ELF-1 (cell line): Measurements from ENCODE around the gene GORASP1.

Source experiments
- DNase-seq: peaks from one replicate; pipeline ENCODE4 v3.0.0-alpha.2; 2016; ENCODE audit warnings: low read depth, low spot score

Gene GORASP1

DNA sequence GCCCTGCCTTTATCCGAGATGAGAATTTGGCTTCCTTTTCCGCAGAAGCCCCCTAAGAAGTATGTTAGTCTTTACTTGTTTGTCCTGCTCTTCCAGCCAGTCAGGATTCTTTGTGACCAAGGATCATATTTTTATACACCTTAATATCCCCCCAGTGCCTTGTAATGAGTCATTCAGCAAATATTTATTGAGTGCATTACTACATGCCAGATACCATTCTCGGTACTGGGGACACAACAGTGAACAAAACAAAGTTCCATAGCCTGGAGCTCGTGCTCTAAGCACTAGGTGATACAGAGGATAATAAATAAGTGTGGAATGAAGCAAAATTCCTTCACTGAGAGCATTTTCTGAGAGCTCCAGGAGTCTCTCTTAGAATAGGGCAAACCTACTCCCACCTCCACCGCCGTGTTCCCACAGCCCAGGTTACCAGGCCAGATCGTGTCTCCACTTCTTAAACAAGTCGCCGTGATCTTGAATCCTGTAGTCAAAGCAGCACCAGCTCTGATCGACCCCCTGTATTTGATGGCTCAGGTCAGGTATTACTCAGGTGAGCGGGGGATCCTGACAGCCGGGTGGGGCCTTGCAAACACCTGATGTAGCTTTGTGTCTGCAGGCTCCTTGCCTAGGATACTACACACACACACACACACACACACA, 18.5 kb upstream of the GORASP1 start:
- no peak for DNase-seq

DNA sequence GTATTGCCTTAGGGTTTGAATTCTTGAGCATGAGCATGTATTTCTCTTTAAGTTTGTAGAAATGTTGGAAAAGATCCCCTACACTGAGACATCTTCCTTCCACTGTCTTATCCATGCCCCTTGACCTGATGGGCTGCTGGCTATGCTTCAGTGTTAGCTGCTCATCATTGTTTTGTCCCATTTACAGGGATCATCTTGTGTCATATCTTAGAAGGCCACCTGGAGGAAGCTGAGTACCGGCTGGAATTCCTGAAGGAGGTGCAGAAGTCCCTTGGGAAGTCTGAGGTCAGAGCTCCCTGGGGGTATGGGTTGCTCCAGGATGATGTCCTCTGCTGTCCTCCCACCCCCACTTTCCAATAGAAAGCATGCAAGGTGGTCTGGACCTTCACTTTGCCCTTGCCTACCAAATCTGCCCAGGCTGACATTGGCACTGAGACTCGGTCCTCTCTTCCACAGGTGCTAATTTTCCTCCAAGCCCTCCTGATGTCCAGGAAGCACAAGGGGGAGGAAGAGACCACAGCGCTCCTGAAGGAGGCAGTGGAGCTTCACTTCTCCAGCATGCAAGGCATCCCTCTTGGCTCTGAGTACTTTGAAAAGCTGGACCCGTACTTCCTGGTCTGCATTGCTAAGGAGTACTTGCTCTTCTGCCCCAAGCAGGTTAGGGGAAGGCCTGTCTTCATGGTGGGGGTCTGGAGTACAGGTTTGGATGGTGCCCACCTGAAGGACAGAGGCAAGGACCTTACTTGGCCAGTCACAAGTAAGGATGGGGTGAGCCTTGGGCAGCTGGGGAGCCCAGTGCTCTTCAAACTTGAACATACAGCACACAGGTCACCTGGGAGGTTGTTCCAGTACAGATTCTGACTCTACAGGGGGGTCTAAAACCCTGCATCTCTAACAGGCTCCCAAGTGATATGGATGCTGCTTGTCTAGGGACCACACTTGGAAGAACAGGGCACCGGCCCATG, 17.7 kb upstream of the GORASP1 start:
- peak; percentile 71 for DNase-seq

DNA sequence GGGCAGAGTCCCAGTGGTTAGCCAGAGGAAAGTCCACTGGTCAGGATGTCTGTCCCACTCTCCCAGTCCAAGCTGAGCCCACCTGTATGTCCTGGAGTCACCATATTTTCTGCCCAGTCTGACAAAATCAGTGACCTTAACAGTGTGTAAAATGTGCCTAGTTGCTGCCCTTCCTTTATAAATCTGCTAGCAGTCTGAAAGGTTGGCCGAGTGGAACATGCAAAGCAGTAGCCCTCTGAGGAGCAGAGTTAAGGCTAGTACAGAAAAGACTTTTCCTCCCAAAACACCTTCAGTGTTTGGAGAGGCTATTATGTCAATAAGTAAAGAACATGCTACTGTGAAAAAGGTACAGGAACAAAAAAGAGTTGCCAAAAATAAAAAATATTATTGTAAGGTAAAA, 15.4 kb upstream of the GORASP1 start:
- no peak for DNase-seq

DNA sequence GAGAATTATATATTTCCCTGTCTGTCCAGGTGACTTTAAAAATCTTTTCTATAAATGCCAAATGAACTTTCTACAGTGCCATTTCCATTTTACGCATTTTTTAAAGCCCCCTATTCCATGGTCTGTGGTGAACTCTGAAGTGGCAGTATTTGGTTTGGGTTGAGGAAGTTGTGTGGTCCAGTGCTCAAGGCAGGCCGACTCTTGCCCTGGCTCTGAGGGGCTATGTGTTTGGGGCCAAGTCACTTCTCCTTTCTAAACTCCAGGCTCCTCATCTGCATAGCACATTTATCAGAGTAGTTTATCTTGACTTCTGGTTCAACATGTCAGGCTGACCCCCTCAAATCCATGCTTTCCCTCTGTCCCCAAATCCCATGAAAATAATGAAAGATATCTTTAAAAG, 14.2 kb upstream of the GORASP1 start:
- no peak for DNase-seq

DNA sequence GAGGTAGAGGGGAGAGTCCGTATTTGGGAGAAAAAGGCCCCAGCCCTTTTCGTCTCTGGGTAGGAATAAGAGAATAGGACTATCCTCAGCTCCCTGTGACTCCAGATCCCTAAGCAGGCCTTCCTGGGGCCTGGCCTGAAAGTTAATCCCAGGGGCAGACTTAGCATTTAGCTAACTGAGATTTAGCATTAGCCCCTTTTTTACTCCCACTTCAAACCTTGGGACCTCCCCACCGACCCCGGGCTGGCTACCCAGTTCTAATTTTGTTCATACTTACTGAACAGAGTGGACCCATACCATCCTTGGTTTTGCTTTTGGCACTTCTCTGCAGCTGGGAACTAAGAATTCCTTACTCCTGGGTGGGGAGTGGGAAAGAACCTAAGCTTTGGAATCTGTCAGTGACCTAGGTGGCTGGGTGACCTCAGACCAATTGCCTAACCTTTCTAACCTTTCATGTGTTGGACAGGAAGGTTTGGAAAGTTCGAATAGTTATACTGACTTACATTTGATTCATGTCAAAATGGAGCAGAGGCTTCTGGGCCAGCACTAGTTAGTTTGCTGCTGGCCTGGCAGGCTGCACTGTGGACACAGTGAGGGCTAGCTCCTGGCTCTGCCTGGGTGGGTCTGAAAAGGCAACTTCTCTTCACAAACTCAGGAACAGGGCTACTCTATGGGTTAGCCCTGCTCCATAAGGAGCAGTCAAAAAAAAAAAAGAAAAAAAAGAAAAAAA, 11.7 kb upstream of the GORASP1 start:
- DNase-seq, result no peak

DNA sequence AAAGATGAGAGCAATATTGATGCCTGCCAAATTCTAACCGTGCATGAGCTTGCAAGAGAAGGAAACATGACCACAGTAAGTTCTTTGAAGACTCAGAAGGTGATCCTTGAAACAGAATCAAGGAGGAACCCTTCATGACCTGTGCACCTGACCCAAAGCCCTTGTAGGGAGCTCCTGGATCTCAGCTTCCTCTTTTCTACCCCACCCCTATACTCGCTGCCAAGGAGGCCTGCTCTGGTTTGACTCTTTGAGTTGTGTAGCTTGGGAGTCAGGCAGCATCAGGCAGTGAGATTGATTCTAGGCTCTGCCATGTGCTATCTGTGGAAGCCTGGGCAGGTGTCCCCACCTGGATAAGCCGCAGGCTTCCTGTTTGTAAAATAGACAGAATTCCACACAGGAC, 10.7 kb upstream of the GORASP1 start:
- DNase-seq, result no peak

DNA sequence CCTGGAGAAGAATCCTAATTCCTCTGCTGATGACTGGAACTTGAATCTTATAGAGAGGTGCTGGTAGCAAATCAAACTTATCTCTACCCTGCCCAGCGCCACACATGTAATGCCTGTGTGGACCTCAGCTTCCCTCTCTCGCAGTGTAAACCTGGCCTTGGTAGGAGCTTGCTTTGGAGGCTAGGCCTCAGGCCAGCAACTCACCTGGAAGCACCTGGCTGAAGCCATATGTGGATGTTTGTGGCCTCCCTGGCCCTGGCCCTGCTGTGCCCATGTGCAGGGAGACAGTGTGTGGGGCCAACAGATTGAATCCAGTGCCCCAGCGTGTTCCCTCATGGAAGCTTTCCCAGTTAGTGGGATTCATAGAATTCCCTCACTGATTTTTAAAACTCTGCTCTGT, 8.4 kb upstream of the GORASP1 start:
- no peak for DNase-seq

DNA sequence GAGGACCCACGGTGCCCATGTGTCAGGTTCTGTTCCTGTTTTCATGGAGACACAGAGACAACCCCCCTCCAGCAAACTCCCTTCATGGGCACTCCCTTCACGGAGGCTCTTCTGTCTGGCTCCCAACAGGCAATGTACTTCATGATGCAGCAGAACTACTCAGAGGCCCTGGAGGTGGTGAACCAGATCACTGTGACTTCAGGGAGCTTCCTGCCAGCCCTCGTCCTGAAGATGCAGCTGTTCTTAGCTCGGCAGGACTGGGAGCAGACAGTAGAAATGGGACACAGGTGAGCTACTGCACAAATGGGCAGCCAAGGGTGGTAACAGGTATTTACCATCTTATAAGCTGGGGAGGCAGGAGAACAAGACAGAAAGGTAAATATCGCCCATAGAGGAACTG, 7.0 kb upstream of the GORASP1 start:
- DNase-seq, result no peak

DNA sequence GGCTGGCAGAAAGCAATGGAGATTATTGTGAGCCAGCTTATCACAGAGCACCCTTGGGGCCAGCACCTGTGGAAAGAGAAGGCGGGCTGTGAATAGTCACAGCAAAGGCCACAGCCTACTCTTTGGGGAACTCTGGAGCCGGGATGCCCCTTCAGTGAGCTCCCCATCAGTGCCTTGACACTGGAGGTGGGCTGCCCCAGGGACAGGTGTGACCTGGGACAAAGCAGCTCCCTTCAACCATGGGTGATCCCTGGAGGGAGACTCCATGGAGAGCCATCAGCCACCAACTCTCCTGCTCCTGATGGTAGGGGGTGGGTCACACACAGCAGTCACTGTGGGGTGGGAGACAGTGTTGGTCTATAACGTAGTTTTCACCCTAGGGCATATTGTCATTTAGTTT, 5.9 kb upstream of the GORASP1 start:
- DNase-seq, result no peak

DNA sequence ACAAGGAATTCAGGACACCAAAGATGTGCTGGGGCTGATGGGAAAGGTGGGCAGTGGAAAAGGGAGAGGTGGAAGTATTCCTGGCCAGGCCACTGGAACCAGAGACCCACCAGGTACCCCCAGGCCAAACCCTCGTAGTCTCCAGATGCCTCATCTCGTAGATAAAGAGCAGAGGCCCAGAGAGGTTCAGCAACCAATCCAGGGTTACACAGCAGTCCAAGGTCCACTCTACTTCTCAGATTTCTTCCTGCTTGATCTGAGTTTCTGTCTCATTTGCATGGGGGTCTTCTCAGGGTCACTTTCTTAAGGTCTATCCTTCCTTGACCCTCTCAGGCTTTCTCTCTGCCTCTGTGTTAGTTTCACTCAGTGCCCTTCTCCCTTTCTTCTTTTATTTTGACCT, 5.1 kb upstream of the GORASP1 start:
- no peak for DNase-seq

DNA sequence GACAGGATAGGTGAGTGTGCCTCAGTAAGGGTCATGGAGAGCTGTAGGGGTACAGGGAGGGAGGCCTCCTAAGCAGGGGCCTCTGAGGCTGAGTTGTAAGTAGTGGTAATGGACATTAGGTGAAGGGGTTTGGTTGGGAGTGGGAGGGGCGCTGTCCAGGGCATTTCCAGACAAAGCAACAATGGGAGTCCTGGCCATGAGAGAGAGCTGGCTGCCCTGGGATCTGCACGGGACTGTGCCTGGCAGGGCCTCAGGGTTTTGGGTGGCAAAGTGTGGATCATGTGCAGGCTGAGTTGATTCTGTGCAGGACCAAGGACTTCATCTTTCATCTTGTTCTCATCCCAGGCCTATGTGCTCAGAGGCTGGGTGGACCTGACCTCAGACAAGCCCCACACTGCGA, 4.7 kb upstream of the GORASP1 start:
- no peak for DNase-seq

DNA sequence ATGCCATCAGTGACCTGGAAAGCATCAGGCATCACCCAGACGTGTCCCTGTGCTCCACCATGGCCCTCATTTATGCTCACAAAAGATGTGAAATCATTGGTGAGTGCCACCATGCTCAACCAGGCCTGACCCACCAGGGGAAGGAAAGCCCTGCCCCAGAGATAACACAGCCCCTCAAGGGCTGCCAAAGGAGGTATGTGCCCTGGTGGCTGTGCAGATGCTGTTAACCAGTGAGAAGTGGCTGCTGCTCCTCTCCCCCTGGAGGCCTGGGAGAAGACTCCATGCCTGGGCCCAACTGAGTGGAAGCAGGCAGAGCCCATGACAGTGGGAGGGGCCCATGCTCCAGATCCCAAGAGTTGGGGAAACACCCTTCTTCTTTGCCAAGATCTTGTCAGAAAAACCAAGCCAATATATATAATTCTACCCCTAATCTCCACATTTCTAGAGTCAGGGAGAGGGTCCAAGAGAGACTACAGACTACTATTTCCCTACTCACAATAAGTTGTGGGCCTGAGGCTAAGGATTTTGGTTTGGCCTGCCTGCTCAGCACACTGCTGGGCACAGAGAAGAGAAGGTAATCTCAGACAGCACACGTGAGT, 2.7 kb upstream of the GORASP1 start:
- DNase-seq, result peak; percentile 17

DNA sequence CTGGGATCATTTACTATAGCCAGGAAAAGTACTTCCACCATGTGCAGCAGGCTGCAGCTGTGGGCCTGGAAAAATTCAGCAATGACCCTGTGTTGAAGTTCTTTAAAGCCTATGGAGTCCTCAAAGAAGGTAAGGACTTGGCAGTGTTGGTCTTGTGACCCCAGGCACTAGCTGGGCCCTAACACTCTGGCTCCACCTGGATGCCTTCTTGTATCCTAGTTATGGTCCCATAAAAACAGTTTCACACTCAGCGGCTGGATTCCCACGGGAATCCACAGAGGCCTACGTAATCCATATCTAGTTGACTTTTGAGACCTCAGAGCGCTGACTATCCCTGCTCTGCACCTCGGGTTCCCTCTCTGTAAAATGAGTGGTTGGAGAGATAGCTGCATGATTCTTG, 1.7 kb upstream of the GORASP1 start:
- DNase-seq, result no peak

DNA sequence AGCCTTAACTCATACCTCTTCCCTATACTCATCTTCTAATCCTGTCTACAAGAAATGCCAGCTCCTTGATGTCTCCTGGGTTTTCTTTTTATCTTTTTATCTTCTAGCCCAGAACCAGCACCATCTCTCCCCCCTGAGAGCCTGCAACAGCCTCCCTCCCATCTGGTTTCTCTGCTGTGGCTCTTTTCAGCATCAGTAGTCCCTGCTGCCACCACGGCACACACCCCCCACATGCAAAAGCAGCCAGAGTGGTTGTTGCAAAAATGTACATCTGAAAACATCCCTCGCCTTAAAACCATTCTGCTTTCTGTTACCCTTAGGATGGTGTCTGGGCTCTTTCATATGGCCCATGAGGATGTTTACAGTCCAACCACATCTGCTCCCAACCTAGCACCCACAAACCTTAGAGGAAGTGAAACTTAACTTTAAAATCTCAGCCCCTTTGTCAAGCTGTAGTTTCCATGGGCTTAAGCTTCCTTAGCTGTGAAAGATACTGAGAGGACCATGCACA, 828 bp upstream of the GORASP1 start:
- DNase-seq, result no peak

DNA sequence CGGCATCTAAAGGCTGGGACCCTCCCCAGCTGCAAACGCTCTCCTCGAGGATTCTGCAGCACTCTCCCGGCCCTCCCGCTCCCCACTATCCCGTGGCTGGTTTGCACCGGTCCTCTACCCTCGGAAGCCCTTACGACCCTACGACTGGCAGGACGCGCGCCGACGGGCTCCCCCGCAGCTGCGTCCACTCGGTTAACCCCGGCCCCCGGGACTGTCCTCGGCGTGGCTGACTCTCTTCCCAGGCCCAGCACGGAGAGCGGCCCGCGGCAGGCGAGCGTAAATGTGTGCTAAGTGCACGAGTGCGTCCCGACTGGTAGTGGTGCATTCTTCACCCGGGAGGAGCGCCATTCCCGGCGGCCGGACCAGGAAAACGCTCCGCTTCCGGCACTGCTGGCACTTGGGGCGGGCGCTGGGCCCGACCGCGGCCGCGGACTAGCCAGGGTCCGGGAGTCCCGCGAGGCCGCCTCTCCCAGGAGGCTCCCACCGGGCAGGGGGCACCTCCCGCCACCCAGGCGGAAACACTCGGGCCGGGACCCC, 508 bp downstream of the GORASP1 start:
- DNase-seq, result peak; percentile 47

DNA sequence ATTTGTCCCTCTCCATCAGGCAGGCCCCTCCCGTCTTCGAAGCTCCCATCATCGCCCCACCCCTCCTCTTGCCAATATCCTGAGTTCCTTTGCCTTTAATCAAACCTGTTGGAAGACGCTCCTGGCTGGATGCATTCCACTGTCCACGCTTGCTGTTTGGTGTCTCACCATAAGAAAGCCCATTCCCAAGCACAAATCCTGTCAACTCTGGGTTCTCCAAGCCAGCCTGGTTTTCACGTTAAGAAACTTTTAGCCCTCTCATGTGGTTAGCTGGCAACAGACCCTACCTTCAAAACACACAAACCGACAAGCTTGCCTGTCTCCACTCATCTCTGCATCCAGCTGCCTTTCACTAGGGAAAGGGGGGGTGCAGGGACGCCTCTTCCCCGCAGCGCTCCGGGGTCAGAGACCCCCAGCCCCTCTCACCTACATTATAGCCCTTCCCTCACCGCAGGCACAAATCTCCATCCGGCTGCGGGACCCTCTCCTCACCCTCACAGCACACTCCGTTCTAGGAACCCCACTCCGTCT, 1.1 kb downstream of the GORASP1 start:
- DNase-seq, result peak; percentile 28

DNA sequence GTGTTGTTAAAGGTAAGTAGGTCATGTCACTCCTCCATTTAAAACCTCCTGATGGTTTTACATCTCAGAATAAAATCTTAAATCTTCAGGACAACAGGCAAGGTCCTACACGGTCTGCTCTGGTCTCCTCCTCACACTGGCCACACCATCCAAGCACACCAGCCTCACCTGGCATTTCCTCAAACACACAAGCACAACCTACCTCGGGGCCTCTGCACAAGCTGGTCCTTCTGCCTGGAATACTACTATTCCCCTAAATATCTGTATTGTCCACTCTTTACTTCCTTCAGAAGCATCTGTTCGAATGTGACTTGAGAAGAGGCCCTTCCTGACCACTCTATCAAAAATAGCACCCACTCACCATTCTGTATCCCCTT, 1.8 kb downstream of the GORASP1 start:
- no peak for DNase-seq

DNA sequence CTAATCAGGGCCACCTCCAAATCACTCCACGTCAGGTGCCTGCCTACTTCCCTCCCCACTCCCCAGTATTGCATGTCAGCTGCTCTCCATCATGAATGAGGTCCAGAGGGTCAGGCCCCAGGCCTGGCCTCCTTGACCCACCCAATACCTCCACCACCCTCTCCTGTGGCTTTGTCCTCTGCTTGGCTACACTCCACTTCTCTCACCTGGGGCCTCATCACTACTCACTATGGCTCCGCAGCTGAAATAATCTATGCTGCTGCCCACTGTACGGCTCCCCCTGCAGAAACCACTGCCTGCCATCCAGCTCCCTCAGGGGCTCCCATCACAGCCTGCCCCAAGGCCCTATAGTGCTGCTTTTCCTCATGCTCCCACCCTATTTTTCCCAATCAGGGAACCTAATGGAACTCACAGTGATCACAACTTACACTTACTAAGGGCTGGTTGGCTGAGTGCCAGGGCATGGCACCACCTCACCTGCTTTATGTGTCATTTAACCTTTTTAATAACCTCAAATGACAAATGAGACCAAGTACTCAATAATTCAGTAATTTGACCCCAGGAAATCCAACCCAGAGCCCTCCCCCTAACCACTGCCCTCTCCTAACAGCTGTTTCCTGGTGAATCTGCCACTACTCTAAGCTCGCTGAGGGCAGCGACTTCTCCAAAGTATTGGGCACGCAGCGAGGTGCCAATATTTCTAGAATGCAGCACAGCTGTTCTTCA, 2.3 kb downstream of the GORASP1 start:
- DNase-seq, result no peak

DNA sequence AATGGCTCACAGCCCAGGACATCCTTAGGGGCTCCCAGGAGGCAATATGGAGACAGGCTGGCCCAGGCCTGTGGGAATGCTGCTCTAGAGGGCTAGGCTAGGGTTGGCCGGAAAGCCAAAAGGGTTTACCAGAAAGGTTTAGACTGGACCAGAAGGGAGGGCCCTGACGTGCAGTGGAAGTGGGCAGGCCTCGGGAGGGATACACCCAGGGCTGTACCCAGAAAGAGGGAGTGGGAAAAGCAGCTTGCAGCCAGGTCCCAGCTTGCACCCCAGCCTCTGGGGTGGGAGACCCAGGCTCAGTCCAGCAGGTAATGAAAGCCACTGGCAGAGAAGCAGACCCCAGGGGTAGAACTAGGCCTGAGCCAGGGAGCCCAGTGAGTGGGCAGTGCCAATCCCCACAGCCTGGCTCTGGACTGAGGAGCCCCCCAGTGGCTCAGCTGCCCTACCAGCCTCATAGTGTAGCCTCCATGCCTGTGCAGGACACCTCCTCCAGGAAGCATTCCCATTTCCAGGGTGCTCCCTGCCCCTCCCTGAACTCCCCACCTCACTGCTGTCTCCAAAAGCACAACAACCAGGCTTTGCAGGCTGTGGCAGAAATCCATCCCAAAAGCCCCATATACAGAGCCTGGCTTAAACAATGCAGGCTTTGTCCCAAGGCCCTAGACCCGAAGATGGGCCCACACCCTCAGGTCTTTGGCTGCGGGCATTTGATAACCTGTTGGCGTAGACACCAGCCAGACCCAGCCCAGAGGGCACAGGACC, 3.5 kb downstream of the GORASP1 start:
- DNase-seq, result no peak

DNA sequence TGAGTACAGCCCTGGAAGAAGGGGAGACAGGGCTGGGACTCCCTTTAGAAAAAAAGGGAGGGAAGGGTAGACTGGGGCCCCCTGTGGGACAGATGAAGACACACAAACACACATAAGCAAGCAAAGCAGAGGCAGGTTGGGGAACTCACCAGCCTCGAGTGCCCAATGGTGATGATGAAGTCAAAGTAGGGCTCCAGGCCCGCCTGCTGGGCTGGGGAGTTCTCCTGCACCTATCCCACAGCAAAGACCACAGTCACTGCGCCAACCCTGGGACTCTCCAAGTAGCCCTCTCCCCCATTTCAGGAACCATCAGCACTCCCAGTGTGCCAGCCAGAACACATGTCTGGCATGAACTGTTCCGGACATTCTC, 4.1 kb downstream of the GORASP1 start:
- DNase-seq, result no peak
